A549 (cell line): Measurements from ENCODE around the gene NPFFR1. TPM values are rescaled to one million over a fixed set of nuclear protein-coding genes. Genes with fewer than 3 reads are reported as not detected.

Experiments used
- ATAC-seq, 2 experiments: fragments of 200-7000 bp in 1 of 2; fragments of >200 bp in 1 of 2; cut with Nextera tagmentation in 1 of 2; cut with Tn5 transposase in 1 of 2; 3 replicates each; pipeline versions ENCODE4 v1.8.0 to v1.9.1; 2018 to 2020; ENCODE audit warnings: mild to moderate bottlenecking in 1 of 2, moderate library complexity in 1 of 2
- CTCF ChIA-PET: fragments of 300-600 bp; sonication (Branson Sonifier 250); formaldehyde crosslinking; extraction: SDS; loops from one replicate; lab custom pipeline; 2021; ENCODE audit warnings: antibody characterized with exemption, inconsistent platforms; lab: Yijun Ruan, JAX
- POLR2A ChIA-PET: fragments of 350-600 bp; formaldehyde crosslinking; extraction: SDS; loops from one replicate; lab custom pipeline; 2021; ENCODE audit warnings: antibody characterized with exemption, inconsistent platforms; lab: Yijun Ruan, JAX
- DNase-seq, 2 experiments: peaks; one replicate each; pipeline versions ENCODE4 v3.0.0 to v3.0.0-alpha.2; 2011 to 2016; ENCODE audit warnings: low read depth in 1 of 2, low spot score in 1 of 2
- FAIRE-seq: peaks from 2 replicates; lab custom pipeline; 2011; peaks lifted over from hg19 to GRCh38; lab: Jason Lieb, UNC
- H3K27ac ChIP-seq, 2 experiments: fragments of >200 bp; sonication (Bioruptor Twin); formaldehyde crosslinking; 3 replicates each; pipeline ENCODE4 v1.5.1; 2016 to 2017
- H3K4me1 ChIP-seq: fragments of >200 bp; sonication (Bioruptor Twin); formaldehyde crosslinking; 3 replicates; pipeline ENCODE4 v1.6.1; 2016
- H3K4me2 ChIP-seq: fragments of >200 bp; sonication (Bioruptor Twin); formaldehyde crosslinking; 3 replicates; pipeline ENCODE4 v1.6.1; 2016
- H3K4me3 ChIP-seq: fragments of >200 bp; sonication (Bioruptor Twin); formaldehyde crosslinking; 3 replicates; pipeline ENCODE4 v1.5.1; 2016
- H3K9me3 ChIP-seq: fragments of >200 bp; sonication (Bioruptor Twin); formaldehyde crosslinking; 3 replicates; pipeline ENCODE4 v1.6.1; 2016
- CEBPB ChIP-seq, 2 experiments: fragments of >200 bp in 1 of 2; sonication (Bioruptor Twin) in 1 of 2; formaldehyde crosslinking in 1 of 2; IDR thresholded peaks; 2 replicates each; pipeline ENCODE4 v1.6.1; 2012 to 2016
- CTCF ChIP-seq: fragments of >200 bp; sonication (Bioruptor Twin); formaldehyde crosslinking; IDR thresholded peaks from 3 replicates; pipeline ENCODE4 v1.5.1; 2016
- E2F6 ChIP-seq: IDR thresholded peaks from 2 replicates; pipeline ENCODE4 v1.6.1; 2012; ENCODE audit warnings: low read depth, borderline replicate concordance
- FOSL2 ChIP-seq, 2 experiments: fragments of 450-650 bp in 1 of 2; fragments of >200 bp in 1 of 2; sonication (Bioruptor Twin) in 1 of 2; formaldehyde crosslinking; IDR thresholded peaks; 2 replicates each; pipeline versions ENCODE4 v1.5.0 to v1.6.1; 2016 to 2020; ENCODE audit warnings: mild to moderate bottlenecking in 1 of 2, moderate library complexity in 1 of 2
- HMGXB4 ChIP-seq: fragments of 250-450 bp; sonication (Bioruptor Pico); IDR thresholded peaks from 2 replicates; pipeline ENCODE4 v1.5.0; 2021; ENCODE audit warnings: mild to moderate bottlenecking, moderate library complexity, borderline replicate concordance
- NR3C1 ChIP-seq: fragments of >200 bp; sonication (Bioruptor Twin); formaldehyde crosslinking; IDR thresholded peaks from 3 replicates; pipeline ENCODE4 v1.6.1; 2017
- REST ChIP-seq: fragments of 200-600 bp; sonication (generic); IDR thresholded peaks from 2 replicates; pipeline ENCODE4 v1.6.1; 2016; ENCODE audit warnings: antibody characterized with exemption, mild to moderate bottlenecking, moderate library complexity
- SMC3 ChIP-seq: fragments of >200 bp; sonication (Bioruptor Twin); formaldehyde crosslinking; IDR thresholded peaks from 3 replicates; pipeline ENCODE4 v1.6.1; 2018; ENCODE audit warnings: inconsistent platforms
- SREBF2 ChIP-seq: fragments of 450-650 bp; IDR thresholded peaks from 2 replicates; pipeline ENCODE4 v1.6.1; 2014; ENCODE audit warnings: mild to moderate bottlenecking, moderate library complexity
- ZFP36 ChIP-seq: fragments of 450-650 bp; IDR thresholded peaks from 2 replicates; pipeline ENCODE4 v1.6.1; 2014; ENCODE audit warnings: borderline replicate concordance; ENCODE audit not compliant: partially characterized antibody
- WGBS: methylation state at CpG from one replicate; pipeline ENCODE4 v1.1.6; 2017; ENCODE audit errors: missing lambda C conversion rate; 5-methylcytosine and 5-hydroxymethylcytosine counted together
- polyA plus RNA-seq, 4 experiments: library from polyadenylated mRNA; depleted of rRNA in 3 of 4; stranded (reverse); fragments of >200 nt; fragmentation: RNase III in 1 of 4; extraction: RNeasy Plus Mini Kit Qiagen cat#74134 plus additional on column Dnase treatment in 1 of 4; gene quantifications; 2 replicates in 3 of 4; 3 replicates in 1 of 4; pipeline ENCODE4 v1.2.3, GENCODE V29; 2011 to 2017

Gene NPFFR1
- polyA plus RNA-seq, 2 of the 4 experiments (the other 2 are of a cell fraction): not detected

GRCh38 chr10:70272925-70273316 is 10.9 kb downstream of the NPFFR1 start:
- H3K4me2 ChIP-seq: peak overlapping the region; percentile 47; the same call in 2 of the 3 replicates
- FAIRE-seq: no peak

GRCh38 chr10:70271996-70272924 is 11.5 kb downstream of the NPFFR1 start:
- Histone ChIP-seq H3K4me3 (no peak overlapping the region), H3K4me1 (peaks cover 7% of the 10 kb centered on the region), H3K27ac (no peak overlapping the region), H3K4me2 (peak overlapping the region; percentile 47; the same call in 1 of the 3 replicates), H3K9me3 (0 out of 3 replicates have a peak, but pooled peaks cover 6% of the 10 kb centered on the region)
- ChIA-PET CTCF (interaction anchor here (0.6 to 2.6 kb wide), 25 partner anchors 8 to 120 kb away, joined by 3 to 20 read pairs (median 4); no protein-coding TSS in a partner anchor), POLR2A (interaction anchor here (0.9 kb wide), 1 partner anchor 102 kb away, joined by 3 read pairs; the partner anchor contains the start of gene SAR1A)
- ATAC-seq (peak; percentile 14 to 44; a peak in 4 of 6 replicates), FAIRE-seq (no peak), DNase-seq (no peak)
- WGBS: 73% methylated on average over 17 of the region's 17 CpGs
- TF ChIP-seq ZFP36 (no peak), NR3C1 (no peak), CEBPB (IDR thresholded peaks at IDR 0.05) (no peak), E2F6 (no peak), REST (no peak), CTCF (no peak), SMC3 (0 out of 3 replicates have a peak, but pooled peaks have one; percentile 14), SREBF2 (no peak)

More at GRCh38 chr10:70272925-70273316, 10.9 kb downstream of the NPFFR1 start:
- H3K4me3 ChIP-seq: no peak overlapping the region
- ChIA-PET POLR2A (interaction anchor here (0.6 to 0.9 kb wide), 2 partner anchors 18 to 103 kb away, joined by 3 to 5 read pairs; partner anchors contain the start of gene SAR1A), CTCF (interaction anchor here (0.5 to 2.6 kb wide), 26 partner anchors 8 to 118 kb away, joined by 3 to 20 read pairs (median 4); no protein-coding TSS in a partner anchor)
- TF ChIP-seq CTCF (peak; percentile 46; the same call in 2 of the 3 replicates), HMGXB4 (CRISPR knock-in tag) (no peak), FOSL2 (IDR thresholded peaks at IDR 0.05) (no peak), FOSL2 (CRISPR knock-in tag; IDR thresholded peaks at IDR 0.05) (0 out of 2 replicates have a peak, but pooled peaks have one; percentile 16)
- peaks cover under 1% of the 10 kb centered on the region; the same call in 2 of the 3 replicates for H3K4me1 ChIP-seq
- DNase-seq (peak; percentile 37 to 43), ATAC-seq (peak; percentile 69 to 80; a peak in 4 of 6 replicates)
- H3K9me3 ChIP-seq: 0 out of 3 replicates have a peak, but pooled peaks cover 6% of the 10 kb centered on the region
- no peak overlapping the region for H3K27ac ChIP-seq
- WGBS: 12% methylated on average over 4 of the region's 4 CpGs
